ENCODE data around the gene SLC6A8. TPM values are rescaled to one million over a fixed set of nuclear protein-coding genes. Genes with fewer than 3 reads are reported as not detected.

Gene SLC6A8
- total RNA-seq, 2 experiments from 2014 or later: not detected

GRCh38 chrX:153717445-153717844 is 29.7 kb downstream of the SLC6A8 start:
- no peak overlapping the region for H3K4me2 ChIP-seq (ENCODE audit: low read length)
- TF ChIP-seq EZH2phosphoT487 (IDR thresholded peaks at IDR 0.05; ENCODE audit: borderline replicate concordance, low read depth, low read length): no peak
- TF ChIP-seq CTCF (conservative IDR thresholded peaks at IDR 0.05; ENCODE audit: low read length): no peak
- DNase-seq (ENCODE audit: low spot score): no peak
- H3K27ac ChIP-seq (ENCODE audit: low read depth, low read length, poor library complexity, severe bottlenecking): no peak overlapping the region
- H3K4me3 ChIP-seq (ENCODE audit: low read depth, low read length, poor library complexity, severe bottlenecking): no peak overlapping the region
- ChIA-PET CTCF (ENCODE audit: unreplicated experiment) (no interaction called here), POLR2A (no interaction called here)
- peaks cover 9% of the 10 kb centered on the region; the same call in 1 of the 2 replicates for H3K79me2 ChIP-seq (ENCODE audit: insufficient read depth, low read depth, low read length)
- H3K36me3 ChIP-seq (ENCODE audit: insufficient read depth, low read length): peaks cover 66% of the 10 kb centered on the region
- intact Hi-C loops (cut with micrococcal nuclease; ENCODE audit: unreplicated experiment): no loop called here
- H3K9me2 ChIP-seq (ENCODE audit: insufficient read depth, low read length): no peaks in the 10 kb centered on the region
- peaks cover 6% of the 10 kb centered on the region for H3K4me1 ChIP-seq (ENCODE audit: insufficient read depth, low read length, poor library complexity, severe bottlenecking)
- no peaks in the 10 kb centered on the region for H4K20me1 ChIP-seq (ENCODE audit: insufficient read depth, low read length)
- no peak overlapping the region for H2AFZ ChIP-seq (ENCODE audit: low read length)
- H3K9me3 ChIP-seq (ENCODE audit: low read length): no peaks in the 10 kb centered on the region
- BruUV-seq (replicated peaks): no TSS peak

GRCh38 chrX:153719238-153719637 is 31.5 kb downstream of the SLC6A8 start:
- POLR2A ChIA-PET: interaction anchor here (0.6 to 0.7 kb wide), 2 partner anchors 35 to 249 kb away, joined by 3 read pairs; no protein-coding TSS in a partner anchor
- intact Hi-C loops (cut with micrococcal nuclease; ENCODE audit: unreplicated experiment): no loop called here
- no peak overlapping the region for H3K4me2 ChIP-seq (ENCODE audit: low read length)
- H3K4me3 ChIP-seq (ENCODE audit: low read depth, low read length, poor library complexity, severe bottlenecking): no peak overlapping the region
- H3K36me3 ChIP-seq (ENCODE audit: insufficient read depth, low read length): peaks cover 69% of the 10 kb centered on the region
- TF ChIP-seq CTCF (conservative IDR thresholded peaks at IDR 0.05; ENCODE audit: low read length): no peak
- TF ChIP-seq EZH2phosphoT487 (IDR thresholded peaks at IDR 0.05; ENCODE audit: borderline replicate concordance, low read depth, low read length): no peak
- H2AFZ ChIP-seq (ENCODE audit: low read length): no peak overlapping the region
- H3K9me3 ChIP-seq (ENCODE audit: low read length): no peaks in the 10 kb centered on the region
- peaks cover 22% of the 10 kb centered on the region; the same call in 1 of the 2 replicates for H3K79me2 ChIP-seq (ENCODE audit: insufficient read depth, low read depth, low read length)
- CTCF ChIA-PET (ENCODE audit: unreplicated experiment): no interaction called here
- H3K27ac ChIP-seq (ENCODE audit: low read depth, low read length, poor library complexity, severe bottlenecking): no peak overlapping the region
- DNase-seq (ENCODE audit: low spot score): no peak
- BruUV-seq (replicated peaks): no TSS peak
- H3K4me1 ChIP-seq (ENCODE audit: insufficient read depth, low read length, poor library complexity, severe bottlenecking): peaks cover 12% of the 10 kb centered on the region
- H4K20me1 ChIP-seq (ENCODE audit: insufficient read depth, low read length): no peaks in the 10 kb centered on the region
- no peaks in the 10 kb centered on the region for H3K9me2 ChIP-seq (ENCODE audit: insufficient read depth, low read length)

DNA sequence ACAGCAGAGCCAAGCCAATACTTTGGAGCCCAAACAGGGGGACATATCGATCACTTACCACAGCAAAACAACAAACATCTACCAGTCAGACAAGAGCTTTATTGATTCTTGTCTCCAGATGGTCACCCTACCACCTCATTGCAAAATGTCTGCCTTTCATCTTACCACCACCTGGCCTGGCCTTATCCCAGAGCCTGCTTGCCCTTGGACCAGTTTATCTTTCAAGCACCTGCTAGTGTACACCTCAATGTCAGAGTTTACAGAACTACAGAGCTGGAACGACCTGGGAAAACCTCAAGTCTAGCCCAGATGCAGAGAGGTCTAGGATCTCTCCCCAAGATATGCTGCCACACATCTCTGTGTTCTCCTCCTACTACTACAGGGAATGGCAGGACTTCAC is 32.0 kb downstream of the SLC6A8 start:
- Histone ChIP-seq H3K4me2 (ENCODE audit: low read length) (no peak overlapping the region), H3K79me2 (ENCODE audit: insufficient read depth, low read depth, low read length) (peaks cover 22% of the 10 kb centered on the region; the same call in 1 of the 2 replicates), H3K27ac (ENCODE audit: low read depth, low read length, poor library complexity, severe bottlenecking) (no peak overlapping the region), H3K9me2 (ENCODE audit: insufficient read depth, low read length) (no peaks in the 10 kb centered on the region), H3K4me1 (ENCODE audit: insufficient read depth, low read length, poor library complexity, severe bottlenecking) (peaks cover 13% of the 10 kb centered on the region), H4K20me1 (ENCODE audit: insufficient read depth, low read length) (no peaks in the 10 kb centered on the region), H3K36me3 (ENCODE audit: insufficient read depth, low read length) (peaks cover 64% of the 10 kb centered on the region), H3K9me3 (ENCODE audit: low read length) (no peaks in the 10 kb centered on the region), H2AFZ (ENCODE audit: low read length) (no peak overlapping the region), H3K4me3 (ENCODE audit: low read depth, low read length, poor library complexity, severe bottlenecking) (no peak overlapping the region)
- POLR2A ChIA-PET: interaction anchor here (0.7 to 0.8 kb wide), 2 partner anchors 36 to 205 kb away, joined by 3 read pairs; no protein-coding TSS in a partner anchor
- BruUV-seq (replicated peaks): no TSS peak
- CTCF ChIA-PET (ENCODE audit: unreplicated experiment): no interaction called here
- no peak for DNase-seq (ENCODE audit: low spot score)
- intact Hi-C loops (cut with micrococcal nuclease; ENCODE audit: unreplicated experiment): no loop called here
- no peak for TF ChIP-seq EZH2phosphoT487 (IDR thresholded peaks at IDR 0.05; ENCODE audit: borderline replicate concordance, low read depth, low read length)
- TF ChIP-seq CTCF (conservative IDR thresholded peaks at IDR 0.05; ENCODE audit: low read length): no peak
